NOMO-1 (cell line): Measurements from ENCODE around the gene KLHL26.

Experiments
- DNase-seq, 2 experiments: peaks; one replicate each; lab custom pipeline; 2025; ENCODE audit not compliant: unreplicated experiment in 2 of 2; lab: John Stamatoyannopoulos, UW

Gene KLHL26

GRCh38 chr19:18660939-18661670 is 24.3 kb downstream of the KLHL26 start:
- DNase-seq = no peak

- DNase-seq = no peak
Observed at GRCh38 chr19:18662972-18663732, 26.3 kb downstream of the KLHL26 start.

GRCh38 chr19:18663940-18664530 is 27.2 kb downstream of the KLHL26 start:
- no peak for DNase-seq

- no peak for DNase-seq
Observed at GRCh38 chr19:18665771-18666202, 29.0 kb downstream of the KLHL26 start.

GRCh38 chr19:18666317-18666716 is 29.5 kb downstream of the KLHL26 start:
- DNase-seq = no peak

GRCh38 chr19:18666784-18667183 is 30.0 kb downstream of the KLHL26 start:
- no peak for DNase-seq

- no peak for DNase-seq
Observed at GRCh38 chr19:18667531-18668251, 30.9 kb downstream of the KLHL26 start.

- DNase-seq = no peak
Observed at GRCh38 chr19:18668252-18668631, 31.4 kb downstream of the KLHL26 start.

GRCh38 chr19:18668744-18669523 is 32.1 kb downstream of the KLHL26 start:
- no peak for DNase-seq

GRCh38 chr19:18669524-18669817 is 32.6 kb downstream of the KLHL26 start:
- no peak for DNase-seq

GRCh38 chr19:18669883-18670282 is 33.1 kb downstream of the KLHL26 start:
- no peak for DNase-seq

- no peak for DNase-seq
Observed at GRCh38 chr19:18670312-18670711, 33.5 kb downstream of the KLHL26 start.

GRCh38 chr19:18671303-18672043 is 34.6 kb downstream of the KLHL26 start:
- DNase-seq = no peak

GRCh38 chr19:18672044-18672451 is 35.2 kb downstream of the KLHL26 start:
- DNase-seq = no peak

- no peak for DNase-seq
Observed at GRCh38 chr19:18672606-18673337, 35.9 kb downstream of the KLHL26 start.

GRCh38 chr19:18674616-18675015 is 37.8 kb downstream of the KLHL26 start:
- DNase-seq = no peak

GRCh38 chr19:18675779-18676178 is 39.0 kb downstream of the KLHL26 start:
- DNase-seq = no peak

- no peak for DNase-seq
Observed at GRCh38 chr19:18676692-18677091, 39.9 kb downstream of the KLHL26 start.

GRCh38 chr19:18677156-18677555 is 40.3 kb downstream of the KLHL26 start:
- no peak for DNase-seq
